ENCODE results near the gene RDH12. TPM values are rescaled to one million over a fixed set of nuclear protein-coding genes. Genes with fewer than 3 reads are reported as not detected.
A peak's percentile ranks its signal among the peaks of the same experiment; 100 is the strongest.

The RDH12 gene
- total RNA-seq, 1 experiment from 2014 or later = 0.27 TPM

- Histone ChIP-seq H3K27ac (ENCODE audit: low read depth, low read length) (no peak overlapping the region), H2AFZ (ENCODE audit: low read depth, low read length, poor library complexity, severe bottlenecking) (no peak overlapping the region), H3K27me3 (ENCODE audit: insufficient read depth, low read length) (no peaks in the 10 kb centered on the region), H3K79me2 (ENCODE audit: insufficient read depth, low read length) (no peaks in the 10 kb centered on the region), H3K36me3 (ENCODE audit: control insufficient read depth in 1 of 2, insufficient read depth in 2 of 2, low read length in 2 of 2) (no peaks in the 10 kb centered on the region), H3K4me1 (ENCODE audit: control insufficient read depth in 1 of 2, insufficient read depth in 2 of 2, low read length in 2 of 2) (peaks cover 0 to 11% of the 10 kb centered on the region in 2 experiments; a peak in 2 of 4 replicates), H3K9me2 (ENCODE audit: insufficient read depth) (no peaks in the 10 kb centered on the region), H3K4me2 (ENCODE audit: low read length) (peak overlapping the region; percentile 29), H3K9ac (ENCODE audit: low read length) (no peak overlapping the region), H3K9me3 (ENCODE audit: control insufficient read depth in 1 of 2, insufficient read depth in 1 of 2, low read depth in 1 of 2, low read length in 2 of 2) (no peaks in the 10 kb centered on the region), H4K20me1 (ENCODE audit: insufficient read depth) (no peaks in the 10 kb centered on the region), H3K4me3 (replicated peaks in 1 of 2; ENCODE audit: low read depth in 1 of 2, low read length in 2 of 2) (no peak overlapping the region)
- BruUV-seq (replicated peaks) = no TSS peak
- DNase-seq (ENCODE audit: low read depth, low spot score) = peak; percentile 19
- POLR2A ChIA-PET = interaction anchor here (1.1 kb wide), 1 partner anchor 12 kb away, joined by 3 read pairs; no protein-coding TSS in a partner anchor
- TF ChIP-seq SRF (IDR thresholded peaks at IDR 0.05; ENCODE audit: low read depth) (no peak), JUND (IDR thresholded peaks at IDR 0.05) (peak; percentile 39; the same call in 1 of the 2 replicates), FOSL1 (IDR thresholded peaks at IDR 0.05; ENCODE audit: low read depth) (peak; percentile 71)
- intact Hi-C loops (cut with micrococcal nuclease) = no loop called here
- CTCF ChIA-PET = no interaction called here
- ATAC-seq = peak; percentile 62; the same call in 1 of the 2 replicates
- RAD21 ChIA-PET (ENCODE audit: low non-redundant PET in 1 of 2, low total read pairs in 2 of 2, uncharacterized antibody in 2 of 2, unreplicated experiment in 2 of 2) = no interaction called here
These were observed 37.2 kb downstream of the RDH12 start for GRCh38 chr14:67738740-67739504.

- intact Hi-C loops (cut with micrococcal nuclease) = no loop called here
- RAD21 ChIA-PET (ENCODE audit: low non-redundant PET in 1 of 2, low total read pairs in 2 of 2, uncharacterized antibody in 2 of 2, unreplicated experiment in 2 of 2) = no interaction called here
These were observed 42.4 kb downstream of the RDH12 start for GRCh38 chr14:67744046-67744445.

More at GRCh38 chr14:67744046-67744445, 42.4 kb downstream of the RDH12 start:
- Histone ChIP-seq H3K9me3 (ENCODE audit: control insufficient read depth in 1 of 2, insufficient read depth in 1 of 2, low read depth in 1 of 2, low read length in 2 of 2) (no peaks in the 10 kb centered on the region), H3K27me3 (ENCODE audit: insufficient read depth, low read length) (no peaks in the 10 kb centered on the region), H3K79me2 (ENCODE audit: insufficient read depth, low read length) (no peaks in the 10 kb centered on the region), H3K4me3 (replicated peaks in 1 of 2; ENCODE audit: low read depth in 1 of 2, low read length in 2 of 2) (no peak overlapping the region), H4K20me1 (ENCODE audit: insufficient read depth) (no peaks in the 10 kb centered on the region), H3K4me2 (ENCODE audit: low read length) (no peak overlapping the region), H3K9me2 (ENCODE audit: insufficient read depth) (no peaks in the 10 kb centered on the region), H3K4me1 (ENCODE audit: control insufficient read depth in 1 of 2, insufficient read depth in 2 of 2, low read length in 2 of 2) (peaks cover 0 to 6% of the 10 kb centered on the region in 2 experiments; a peak in 2 of 4 replicates), H3K36me3 (ENCODE audit: control insufficient read depth in 1 of 2, insufficient read depth in 2 of 2, low read length in 2 of 2) (peaks cover 0 to 5% of the 10 kb centered on the region in 2 experiments; a peak in 1 of 4 replicates), H3K27ac (ENCODE audit: low read depth, low read length) (no peak overlapping the region), H3K9ac (ENCODE audit: low read length) (no peak overlapping the region), H2AFZ (ENCODE audit: low read depth, low read length, poor library complexity, severe bottlenecking) (no peak overlapping the region)
- DNase-seq (ENCODE audit: low read depth, low spot score) (no peak), ATAC-seq (no peak)
- ChIA-PET CTCF (no interaction called here), POLR2A (no interaction called here)
- TF ChIP-seq SIN3A (IDR thresholded peaks at IDR 0.05; ENCODE audit: low read depth) (no peak), EGR1 (IDR thresholded peaks at IDR 0.05; ENCODE audit: low read depth) (no peak), EZH2phosphoT487 (IDR thresholded peaks at IDR 0.05; ENCODE audit: borderline replicate concordance) (no peak), RAD21 (IDR thresholded peaks at IDR 0.05; ENCODE audit: low read depth) (no peak), ZFX (IDR thresholded peaks at IDR 0.05) (no peak), EZH2 (IDR thresholded peaks at IDR 0.05) (no peak), FOSL1 (IDR thresholded peaks at IDR 0.05; ENCODE audit: low read depth) (no peak), YY1 (IDR thresholded peaks at IDR 0.05; ENCODE audit: extremely low read depth, insufficient replicate concordance, low read depth, low read length) (no peak), ZNF274 (IDR thresholded peaks at IDR 0.05; ENCODE audit: low read depth, low read length) (no peak), SP1 (IDR thresholded peaks at IDR 0.05; ENCODE audit: low read depth) (no peak), CTCF (IDR thresholded peaks at IDR 0.05 in 2 of 3, conservative IDR thresholded peaks at IDR 0.05 in 1 of 3; ENCODE audit: borderline replicate concordance in 1 of 3, insufficient read depth in 1 of 3, low read depth in 2 of 3, low read length in 2 of 3) (no peak)
- no TSS peak for BruUV-seq (replicated peaks)
